Stimulated activated CD4-positive, alpha-beta T cell treated with anti-CD3 and anti-CD28 coated beads, Interleukin-2, amount 100 ng/mL, for 48 hours (primary cell): ENCODE measurements around the gene PCNT.
"Not testable (repeated sequence)": the region's sequence is repeated elsewhere in the genome, so short reads cannot be mapped to it uniquely, and the experiment has no call there.

Source experiments
- DNase-seq, 2 donors: peaks; one replicate each; pipeline ENCODE4 v3.0.0-alpha.2; 2020

PCNT gene

GRCh38 chr21:46428286-46428685, 104.3 kb downstream of the PCNT start:
- DNase-seq, result no peak

- no peak for DNase-seq
These were observed 105.2 kb downstream of the PCNT start for GRCh38 chr21:46428987-46429710.

DNA sequence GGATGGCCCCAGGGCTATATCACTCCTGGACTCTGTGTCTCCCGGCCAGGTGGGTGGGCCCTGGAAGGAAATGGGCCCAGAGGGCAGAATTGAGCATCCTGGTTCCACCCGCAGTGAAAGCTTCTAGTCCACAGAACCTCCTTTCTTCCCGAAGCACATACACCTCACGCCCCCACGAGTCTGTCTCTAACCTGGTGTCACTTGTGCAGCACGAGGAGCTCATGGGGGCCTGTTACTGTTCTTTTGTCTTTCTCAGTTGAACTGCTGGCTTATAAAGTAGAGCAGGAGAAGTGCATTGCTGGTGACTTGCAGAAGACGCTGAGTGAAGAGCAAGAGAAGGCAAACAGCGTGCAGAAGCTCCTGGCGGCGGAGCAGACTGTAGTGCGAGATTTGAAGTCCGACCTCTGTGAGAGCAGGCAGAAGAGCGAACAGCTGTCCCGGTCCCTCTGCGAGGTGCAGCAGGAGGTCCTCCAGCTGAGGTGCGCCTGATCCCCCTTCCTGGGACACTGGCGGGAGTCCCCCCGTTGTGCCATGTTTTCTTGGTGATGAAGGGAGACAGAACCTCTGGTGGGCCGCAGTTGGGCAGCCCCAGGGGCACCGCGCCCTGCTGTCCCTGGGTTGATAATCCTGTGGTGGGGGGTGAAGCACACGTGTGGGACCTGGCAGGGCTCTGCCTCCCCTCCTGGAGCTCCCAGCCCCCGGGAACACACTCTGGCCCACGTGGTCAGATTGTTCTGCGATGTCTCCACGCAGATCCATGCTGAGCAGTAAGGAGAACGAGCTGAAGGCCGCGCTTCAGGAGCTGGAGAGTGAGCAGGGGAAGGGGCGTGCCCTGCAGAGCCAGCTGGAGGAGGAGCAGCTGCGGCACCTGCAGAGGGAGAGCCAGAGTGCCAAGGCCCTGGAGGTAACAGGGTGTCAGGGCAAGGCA, 106.1 kb downstream of the PCNT start:
- no peak for DNase-seq

DNA sequence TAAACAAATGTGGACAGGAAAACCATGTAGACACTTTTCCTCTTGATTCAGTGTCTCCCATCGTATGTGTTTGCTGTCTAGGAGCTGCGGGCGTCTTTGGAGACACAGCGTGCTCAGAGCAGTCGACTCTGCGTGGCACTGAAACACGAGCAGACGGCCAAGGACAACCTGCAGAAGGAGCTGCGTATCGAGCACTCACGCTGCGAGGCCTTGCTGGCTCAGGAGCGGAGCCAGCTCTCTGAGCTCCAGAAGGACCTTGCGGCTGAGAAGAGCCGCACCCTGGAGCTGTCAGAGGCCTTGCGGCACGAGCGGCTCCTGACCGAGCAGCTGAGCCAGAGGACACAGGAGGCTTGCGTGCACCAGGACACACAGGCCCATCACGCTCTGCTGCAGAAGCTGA, 107.5 kb downstream of the PCNT start:
- no peak for DNase-seq

GRCh38 chr21:46431884-46432488, 108.0 kb downstream of the PCNT start:
- DNase-seq, result no peak

DNA sequence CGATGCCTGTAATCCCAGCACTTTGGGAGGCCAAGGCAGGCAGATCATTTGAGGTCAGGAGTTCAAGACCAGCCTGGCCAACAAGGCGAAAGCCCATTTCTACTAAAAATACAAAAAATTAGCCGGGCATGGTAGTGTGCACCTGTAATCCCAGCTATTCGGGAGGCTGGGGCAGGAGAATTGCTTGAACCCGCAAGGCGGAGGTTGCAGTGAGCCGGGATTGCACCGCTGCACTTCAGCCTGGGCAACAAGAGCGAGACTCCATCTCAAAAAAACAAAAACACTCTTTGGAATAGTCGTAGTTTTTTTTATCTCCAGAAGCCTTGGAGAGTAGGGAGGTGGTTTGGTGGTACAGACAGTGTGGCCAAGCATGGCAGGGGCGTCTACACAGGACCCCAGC, 109.2 kb downstream of the PCNT start:
- not testable (repeated sequence) for DNase-seq

GRCh38 chr21:46434322-46434958, 110.5 kb downstream of the PCNT start:
- DNase-seq, result no peak

DNA sequence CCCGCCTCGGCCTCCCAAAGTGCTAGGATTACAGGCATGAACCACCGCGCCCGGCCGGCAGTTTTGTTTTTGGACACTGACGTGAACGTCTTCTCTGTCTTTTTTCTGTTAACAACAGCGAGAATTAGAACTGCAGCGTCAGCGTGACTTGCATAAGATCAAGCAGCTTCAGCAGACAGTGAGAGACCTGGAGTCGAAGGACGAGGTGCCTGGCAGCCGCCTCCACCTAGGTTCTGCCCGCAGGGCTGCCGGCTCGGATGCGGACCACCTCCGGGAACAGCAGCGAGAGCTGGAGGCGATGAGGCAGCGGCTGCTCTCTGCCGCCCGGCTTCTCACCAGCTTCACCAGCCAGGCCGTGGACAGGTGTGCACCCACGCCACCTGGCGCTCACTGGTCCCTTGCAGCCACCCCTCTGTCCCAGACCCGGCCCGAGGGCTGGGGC, 111.9 kb downstream of the PCNT start:
- no peak for DNase-seq

DNA sequence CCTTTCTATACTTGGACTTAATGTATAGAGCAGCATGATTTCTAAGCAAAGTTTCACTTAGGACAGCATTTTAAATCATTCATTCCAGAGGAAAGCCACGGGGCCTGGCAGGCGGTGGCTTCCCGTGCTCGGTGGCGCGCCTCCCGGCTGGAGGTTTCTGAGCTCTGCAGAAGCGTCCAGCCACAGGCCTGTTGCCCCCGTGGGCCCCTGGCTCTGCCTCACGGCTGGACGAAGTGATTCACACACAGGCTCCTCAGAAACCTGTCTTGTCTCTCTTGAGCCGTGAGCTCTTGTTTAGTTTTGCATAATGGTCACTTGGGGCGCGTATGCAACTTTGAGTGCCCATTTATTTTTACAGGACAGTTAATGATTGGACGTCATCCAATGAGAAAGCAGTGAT, 112.7 kb downstream of the PCNT start:
- DNase-seq, result no peak

GRCh38 chr21:46437096-46437498, 113.1 kb downstream of the PCNT start:
- no peak for DNase-seq

DNA sequence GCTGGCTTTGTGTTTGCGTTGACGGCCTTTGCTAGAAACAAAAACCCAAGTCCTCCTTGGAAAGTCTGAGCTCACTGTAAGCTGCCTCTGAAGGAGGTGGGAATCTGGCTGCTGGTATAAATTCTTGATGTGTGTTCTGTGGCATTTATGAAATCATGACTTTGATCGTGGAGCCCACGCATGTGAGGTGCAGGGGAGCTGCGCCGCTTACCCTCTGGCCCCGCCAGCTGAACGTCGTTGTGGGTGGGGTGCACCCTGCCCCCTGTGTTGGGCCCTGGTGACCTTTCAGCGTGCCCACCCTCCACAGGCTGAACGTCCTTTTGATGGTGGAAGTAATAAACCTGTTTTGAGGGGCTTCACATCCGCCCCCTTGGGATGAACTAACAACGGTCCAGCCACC, 113.6 kb downstream of the PCNT start:
- DNase-seq, result no peak

- DNase-seq, result no peak
These were observed 114.3 kb downstream of the PCNT start for GRCh38 chr21:46438241-46438640.

GRCh38 chr21:46439906-46440305, 116.0 kb downstream of the PCNT start:
- DNase-seq, result no peak

DNA sequence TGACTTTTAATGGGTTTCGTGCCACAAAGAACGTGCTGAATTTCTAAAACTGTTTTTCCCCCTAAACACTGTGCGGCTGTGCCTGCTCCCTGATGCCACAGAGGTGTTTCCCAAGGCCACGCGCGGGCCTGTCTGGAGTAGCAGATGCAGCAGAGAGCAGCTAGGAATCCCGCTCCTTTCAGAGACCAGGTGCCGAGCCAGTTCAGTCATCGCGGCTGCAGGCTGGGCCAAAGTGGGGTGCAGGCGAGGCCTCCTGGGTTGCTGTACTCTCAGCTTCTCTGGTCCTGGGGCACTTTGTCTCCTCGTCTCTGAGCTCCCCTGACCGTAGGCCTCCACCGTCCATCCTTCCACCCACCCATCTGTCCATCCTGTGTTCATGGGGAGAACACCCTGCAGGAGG, 117.4 kb downstream of the PCNT start:
- no peak for DNase-seq

DNA sequence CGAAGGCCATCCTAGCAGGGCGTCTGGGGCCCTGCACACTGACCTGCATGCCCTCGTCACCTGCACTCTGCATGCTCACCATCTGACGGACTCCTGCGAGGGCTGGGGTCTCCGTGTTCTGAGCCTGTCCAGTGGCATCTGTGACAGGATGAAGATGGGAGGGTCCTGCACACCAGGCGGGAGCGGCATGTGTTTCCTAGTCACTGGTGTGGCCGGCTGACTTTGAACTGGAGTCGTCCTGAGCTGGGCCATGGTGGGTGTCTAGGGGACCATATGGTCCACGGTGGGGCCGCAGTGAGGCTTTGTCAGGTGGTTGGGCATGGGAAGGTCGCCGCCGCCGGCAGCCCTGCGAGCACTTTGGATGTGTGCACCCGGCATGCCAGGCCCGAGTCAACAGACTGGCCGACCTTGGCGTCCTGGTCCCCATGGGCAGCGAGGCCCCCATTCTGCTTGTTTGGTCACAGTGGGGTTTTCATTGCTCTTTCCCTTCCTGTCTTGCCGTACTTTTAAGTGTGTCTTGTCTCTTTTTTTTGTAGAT, 118.1 kb downstream of the PCNT start:
- DNase-seq, result no peak

GRCh38 chr21:46442938-46443337, 119.0 kb downstream of the PCNT start:
- DNase-seq, result no peak

DNA sequence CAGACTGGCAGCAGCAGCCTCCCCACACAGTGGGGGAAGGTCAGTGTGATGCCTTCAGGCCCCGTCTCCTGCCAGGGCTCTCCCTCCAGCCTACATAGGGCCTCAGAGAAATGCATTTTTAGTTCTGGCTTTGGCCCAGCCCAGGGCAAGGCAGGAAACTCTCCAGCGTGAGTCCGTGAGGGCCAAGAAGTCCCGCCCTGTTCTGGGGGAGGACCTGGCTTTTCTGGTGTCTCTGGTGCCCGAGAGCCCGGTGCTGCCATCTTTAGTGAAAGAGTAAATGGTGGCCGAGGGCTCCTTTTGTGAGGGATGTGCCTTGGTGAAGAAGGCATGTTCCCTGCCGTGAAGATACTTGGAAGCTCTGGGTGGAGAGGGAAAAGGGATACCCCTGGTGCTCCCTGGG, 120.0 kb downstream of the PCNT start:
- DNase-seq, result no peak

DNA sequence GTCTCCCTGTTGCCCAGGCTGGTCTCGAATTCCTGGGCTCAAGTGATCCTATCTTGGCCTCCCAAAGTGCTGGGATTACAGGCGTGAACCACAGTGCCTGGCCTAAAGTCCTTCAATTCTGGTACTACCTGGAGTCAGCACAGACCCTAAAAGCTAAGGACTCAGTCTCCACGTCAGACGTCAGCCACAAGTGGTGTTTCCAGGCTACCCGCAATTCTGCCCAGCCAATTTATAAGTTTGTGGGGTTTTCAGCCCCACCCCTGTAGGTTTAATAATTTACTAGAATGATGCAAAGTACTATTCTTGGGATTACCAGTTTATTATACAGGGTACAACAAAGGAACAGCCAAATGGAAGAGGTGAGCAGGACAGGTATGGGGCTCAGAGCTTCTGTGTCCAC, 124.2 kb downstream of the PCNT start:
- no peak for DNase-seq

- DNase-seq, result not testable (repeated sequence)
These were observed 124.9 kb downstream of the PCNT start for GRCh38 chr21:46448855-46449254.

DNA sequence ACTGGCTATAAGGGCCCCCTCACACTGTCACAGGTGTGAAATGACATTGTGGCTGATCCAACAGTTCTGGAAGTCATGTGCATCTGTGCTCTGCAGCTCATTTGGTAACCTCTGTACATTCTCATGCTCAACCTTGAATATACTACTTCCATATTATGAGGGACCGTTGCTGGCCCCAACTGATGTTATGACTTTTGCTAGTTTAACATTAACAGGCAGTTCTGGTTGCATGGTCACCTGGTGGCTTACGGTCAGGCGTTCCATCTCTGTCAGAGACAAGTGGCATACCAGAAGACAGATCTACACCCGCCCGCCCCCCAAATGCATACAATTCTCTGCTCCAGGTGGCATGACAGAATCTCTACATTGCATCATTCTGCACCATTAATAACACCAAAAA, 128.8 kb downstream of the PCNT start:
- no peak for DNase-seq

DNA sequence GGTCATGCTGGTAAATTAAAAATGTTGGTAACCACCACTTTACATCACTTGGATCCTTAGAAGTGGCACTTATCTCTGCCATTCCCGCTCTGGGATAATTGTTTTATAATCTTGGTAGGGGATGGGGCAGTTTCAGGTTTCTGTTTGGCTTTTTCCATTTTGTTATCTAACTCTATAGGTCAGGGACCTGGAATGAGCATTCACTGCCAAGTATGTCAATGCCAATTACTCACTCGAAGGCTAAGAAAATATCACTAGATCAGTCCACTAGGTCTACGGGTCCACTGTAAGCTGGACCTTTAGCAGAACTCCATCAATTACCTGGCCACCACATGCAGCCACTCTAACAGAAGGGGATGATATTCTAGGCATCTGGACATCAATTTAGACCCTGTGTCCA, 130.2 kb downstream of the PCNT start:
- DNase-seq, result no peak

- no peak for DNase-seq
These were observed 130.9 kb downstream of the PCNT start for GRCh38 chr21:46454634-46455390.
